ENCODE measurements around the gene RALGPS2. TPM values are rescaled to one million over a fixed set of nuclear protein-coding genes. Genes with fewer than 3 reads are reported as not detected.

The RALGPS2 gene
- polyA plus RNA-seq, 1 of the 3 experiments (the other 2 are of a cell fraction) = 5.1 TPM

DNA sequence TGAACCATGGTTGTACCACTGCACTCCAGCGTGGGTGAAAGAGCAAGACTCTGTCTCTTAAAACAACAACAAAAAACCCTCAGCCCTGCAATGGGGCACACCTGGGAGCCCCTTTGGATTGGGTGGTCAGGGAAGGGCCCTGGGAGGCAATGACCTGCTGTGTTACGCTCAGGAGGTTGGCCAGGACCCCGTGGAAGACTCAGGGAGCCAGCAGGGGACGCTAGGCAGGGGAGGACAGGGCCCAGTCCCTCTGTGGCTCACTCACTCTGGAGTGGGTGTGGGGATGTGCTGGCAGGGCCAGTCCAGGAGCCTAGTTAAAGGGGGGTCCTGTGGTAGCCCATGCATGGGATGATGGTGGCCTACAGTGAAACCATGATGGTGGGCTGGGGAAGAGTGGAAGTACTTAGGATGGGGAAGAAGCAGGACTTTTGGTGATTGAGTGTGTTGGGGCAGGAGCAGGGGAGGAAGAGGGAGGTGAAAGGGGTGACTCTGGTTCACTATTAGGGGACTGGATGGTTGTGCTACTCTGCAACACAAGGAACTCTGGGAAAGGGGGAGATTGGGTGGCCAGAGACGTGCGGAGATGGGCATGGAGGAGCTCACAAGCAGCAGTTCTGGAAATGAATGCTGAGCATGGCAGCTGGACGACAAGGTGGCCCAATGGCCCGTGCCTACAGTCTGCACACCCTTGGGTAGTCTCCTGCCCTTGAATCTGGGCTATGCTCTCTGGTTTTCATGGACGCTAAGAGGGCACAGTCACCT lies 244.4 kb downstream of the RALGPS2 start:
- H3K27ac ChIP-seq (ENCODE audit: low read depth in 2 of 2, low read length in 1 of 2) = no peak overlapping the region
- no peak for DNase-seq
- ChIA-PET CTCF (interaction anchor here (1.1 kb wide), 1 partner anchor 23 kb away, joined by 3 read pairs; no protein-coding TSS in a partner anchor), POLR2A (no interaction called here)
- no peak overlapping the region for H3K4me2 ChIP-seq
- no peaks in the 10 kb centered on the region for H3K27me3 ChIP-seq (ENCODE audit: insufficient read depth)
- H3K9me2 ChIP-seq = no peaks in the 10 kb centered on the region
- no peaks in the 10 kb centered on the region for H4K20me1 ChIP-seq (ENCODE audit: insufficient read depth)
- H3K79me2 ChIP-seq (ENCODE audit: insufficient read depth) = no peaks in the 10 kb centered on the region
- H3K4me3 ChIP-seq (ENCODE audit: low read depth in 2 of 2, low read length in 1 of 2) = no peak overlapping the region
- no peaks in the 10 kb centered on the region for H3K36me3 ChIP-seq (replicated peaks in 1 of 2; ENCODE audit: control insufficient read depth in 1 of 2, insufficient read depth in 2 of 2, low read length in 1 of 2)
- no peaks in the 10 kb centered on the region for H3K4me1 ChIP-seq (ENCODE audit: control insufficient read depth in 1 of 2, insufficient read depth in 2 of 2, low read depth in 1 of 2, low read length in 1 of 2)
- H3K9ac ChIP-seq = no peak overlapping the region
- WGBS (ENCODE audit: low lambda C conversion rate) = 49% methylated on average over 8 of the region's 9 CpGs
- no peak for TF ChIP-seq RFX5 (IDR thresholded peaks at IDR 0.05; ENCODE audit: low read length)
- TF ChIP-seq TEAD4 (IDR thresholded peaks at IDR 0.05; ENCODE audit: borderline replicate concordance, insufficient read depth) = no peak
- TF ChIP-seq USF2 (IDR thresholded peaks at IDR 0.05; ENCODE audit: borderline replicate concordance, low read depth, low read length) = no peak
- TF ChIP-seq FOSL2 (IDR thresholded peaks at IDR 0.05; ENCODE audit: borderline replicate concordance, low read depth) = no peak
- TF ChIP-seq RAD21 (IDR thresholded peaks at IDR 0.05; ENCODE audit: low read length) = no peak
- TF ChIP-seq SMC3 (IDR thresholded peaks at IDR 0.05; ENCODE audit: low read depth, low read length) = no peak
- no peak for TF ChIP-seq FOXM1 (IDR thresholded peaks at IDR 0.05; ENCODE audit: low read depth)
- no peak for TF ChIP-seq POLR2AphosphoS5 (IDR thresholded peaks at IDR 0.05; ENCODE audit: low read depth, low read length)
- no peak for TF ChIP-seq RXRA (IDR thresholded peaks at IDR 0.05; ENCODE audit: borderline replicate concordance, low read depth)
- no peak for TF ChIP-seq JUND (IDR thresholded peaks at IDR 0.05)
- TF ChIP-seq NFIC (IDR thresholded peaks at IDR 0.05; ENCODE audit: borderline replicate concordance) = no peak
- TF ChIP-seq, protein P1, sequence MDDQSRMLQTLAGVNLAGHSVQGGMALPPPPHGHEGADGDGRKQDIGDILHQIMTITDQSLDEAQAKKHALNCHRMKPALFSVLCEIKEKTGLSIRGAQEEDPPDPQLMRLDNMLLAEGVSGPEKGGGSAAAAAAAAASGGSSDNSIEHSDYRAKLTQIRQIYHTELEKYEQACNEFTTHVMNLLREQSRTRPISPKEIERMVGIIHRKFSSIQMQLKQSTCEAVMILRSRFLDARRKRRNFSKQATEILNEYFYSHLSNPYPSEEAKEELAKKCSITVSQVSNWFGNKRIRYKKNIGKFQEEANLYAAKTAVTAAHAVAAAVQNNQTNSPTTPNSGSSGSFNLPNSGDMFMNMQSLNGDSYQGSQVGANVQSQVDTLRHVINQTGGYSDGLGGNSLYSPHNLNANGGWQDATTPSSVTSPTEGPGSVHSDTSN (IDR thresholded peaks at IDR 0.05) = no peak
- no peak for TF ChIP-seq NRF1 (IDR thresholded peaks at IDR 0.05; ENCODE audit: low read depth, low read length)
- TF ChIP-seq RCOR1 (IDR thresholded peaks at IDR 0.05; ENCODE audit: low read length) = no peak
- H2AFZ ChIP-seq (ENCODE audit: low read depth) = no peak overlapping the region
- H3K9me3 ChIP-seq = no peaks in the 10 kb centered on the region
- H3F3A ChIP-seq (replicated peaks; ENCODE audit: insufficient read depth) = no peaks in the 10 kb centered on the region

DNA sequence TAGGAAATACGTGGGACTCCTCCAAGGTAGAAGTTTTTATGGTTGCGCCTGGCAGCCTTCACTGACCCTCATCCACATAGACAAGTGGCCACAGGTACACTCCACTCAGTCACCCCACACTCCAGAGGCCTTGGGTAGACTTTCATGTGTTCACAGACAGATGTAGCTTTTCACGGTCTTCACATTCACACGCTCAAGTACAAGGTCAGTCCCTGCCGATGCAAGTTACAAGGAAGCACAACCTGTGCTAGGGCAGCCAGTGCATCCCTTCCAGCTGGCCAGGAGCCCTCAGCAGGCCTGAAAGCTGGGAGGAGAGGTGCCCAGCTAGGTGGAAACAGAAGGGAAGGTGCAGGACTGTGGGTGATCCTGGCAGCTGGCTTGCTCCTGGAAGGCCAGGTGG lies 245.1 kb downstream of the RALGPS2 start:
- Histone ChIP-seq H3K4me3 (ENCODE audit: low read depth in 2 of 2, low read length in 1 of 2) (no peak overlapping the region), H3K36me3 (replicated peaks in 1 of 2; ENCODE audit: control insufficient read depth in 1 of 2, insufficient read depth in 2 of 2, low read length in 1 of 2) (no peaks in the 10 kb centered on the region), H3K27me3 (ENCODE audit: insufficient read depth) (no peaks in the 10 kb centered on the region), H3K4me2 (no peak overlapping the region), H3F3A (replicated peaks; ENCODE audit: insufficient read depth) (no peaks in the 10 kb centered on the region), H4K20me1 (ENCODE audit: insufficient read depth) (no peaks in the 10 kb centered on the region), H2AFZ (ENCODE audit: low read depth) (no peak overlapping the region), H3K9ac (no peak overlapping the region), H3K79me2 (ENCODE audit: insufficient read depth) (no peaks in the 10 kb centered on the region), H3K4me1 (ENCODE audit: control insufficient read depth in 1 of 2, insufficient read depth in 2 of 2, low read depth in 1 of 2, low read length in 1 of 2) (no peaks in the 10 kb centered on the region), H3K27ac (ENCODE audit: low read depth in 2 of 2, low read length in 1 of 2) (no peak overlapping the region), H3K9me3 (no peaks in the 10 kb centered on the region), H3K9me2 (no peaks in the 10 kb centered on the region)
- WGBS (ENCODE audit: low lambda C conversion rate) = 66% methylated on average over 5 of the region's 5 CpGs
- ChIA-PET POLR2A (no interaction called here), CTCF (interaction anchor here (0.9 to 1.3 kb wide), 2 partner anchors 32 to 33 kb away, joined by 3 to 5 read pairs; no protein-coding TSS in a partner anchor)
- DNase-seq = no peak
- TF ChIP-seq FOXM1 (IDR thresholded peaks at IDR 0.05; ENCODE audit: low read depth) = no peak

Small RNA genes lying within 50 kb of the gene (small RNA-seq; reads per million reads assigned to genes)
- gene MIR4424 (0 reads per million in 7 experiments), gene RF00092 (0 reads per million in 7 experiments)

Other genes starting within 250 kb of the RALGPS2 start
- gene CLEC20A, start 228.3 kb upstream of the RALGPS2 start, polyA plus RNA-seq (2012; rRNA removed) = not detected in 2 replicates
- 0.03 TPM in 1 of 2 replicates, not detected in the other for gene TEX35, start 212.1 kb upstream of the RALGPS2 start, polyA plus RNA-seq (2012; rRNA removed)
- gene ANGPTL1, start 145.8 kb downstream of the RALGPS2 start, polyA plus RNA-seq (2012; rRNA removed) = not detected in 2 replicates